ENCODE measurements around the gene ACOT4.
"Not testable (repeated sequence)": the region's sequence is repeated elsewhere in the genome, so short reads cannot be mapped to it uniquely, and the experiment has no call there.

- not testable (repeated sequence) for TF ChIP-seq CTCF, POLR2A (IDR thresholded peaks at IDR 0.05)
These were observed 42.6 kb upstream of the ACOT4 start for GRCh38 chr14:73549097-73549496.

Data from body of pancreas (tissue), 4 donors.